GM19239 (cell line): ENCODE data around the gene HIP1.
"Not testable (repeated sequence)": the region's sequence is repeated elsewhere in the genome, so short reads cannot be mapped to it uniquely, and the experiment has no call there.

Experiments
- DNase-seq: peaks from one replicate; pipeline ENCODE4 v3.0.0; 2011; ENCODE audit warnings: low spot score; ENCODE audit not compliant: insufficient read length
- FAIRE-seq: peaks from 2 replicates; lab custom pipeline; 2011; peaks lifted over from hg19 to GRCh38; lab: Jason Lieb, UNC

HIP1 gene

DNA sequence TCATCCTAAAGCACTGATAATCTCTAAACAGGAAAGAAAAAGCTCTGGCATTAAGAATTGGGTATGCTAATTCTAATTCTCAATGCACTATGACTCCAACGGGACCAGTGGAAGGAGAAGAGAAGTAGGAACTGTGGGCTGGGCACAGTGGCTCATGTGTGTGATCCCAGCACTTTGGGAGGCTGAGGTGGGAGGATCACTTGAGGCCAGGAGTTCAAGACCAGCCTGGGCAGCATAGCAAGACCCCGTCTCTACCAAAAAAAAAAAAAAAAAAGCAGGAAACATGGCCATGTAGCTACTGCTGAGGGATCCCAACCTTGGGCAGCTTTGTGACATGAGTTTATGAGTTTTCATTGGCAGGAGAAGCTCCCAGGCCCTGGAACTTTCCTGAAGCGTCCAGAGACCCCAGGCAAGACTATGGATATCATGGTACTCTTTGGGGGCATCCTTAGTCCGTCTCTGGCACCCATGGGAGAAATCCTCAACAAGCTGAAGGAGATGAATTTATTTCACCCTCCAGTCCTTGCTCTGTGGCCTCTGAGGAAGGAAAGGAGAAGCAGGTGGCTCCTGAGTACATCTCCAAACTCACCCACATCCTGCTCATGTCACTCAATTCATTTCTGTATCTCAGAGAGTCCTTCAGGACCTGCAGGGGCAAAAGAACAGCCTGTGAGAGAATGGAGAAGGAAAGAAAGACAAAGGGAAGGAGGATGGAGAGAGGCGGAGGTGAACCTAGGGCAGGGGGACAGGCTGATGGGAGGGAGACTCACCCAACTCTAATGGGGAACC is 147.1 kb downstream of the HIP1 start:
- no peak for FAIRE-seq
- no peak for DNase-seq

DNA sequence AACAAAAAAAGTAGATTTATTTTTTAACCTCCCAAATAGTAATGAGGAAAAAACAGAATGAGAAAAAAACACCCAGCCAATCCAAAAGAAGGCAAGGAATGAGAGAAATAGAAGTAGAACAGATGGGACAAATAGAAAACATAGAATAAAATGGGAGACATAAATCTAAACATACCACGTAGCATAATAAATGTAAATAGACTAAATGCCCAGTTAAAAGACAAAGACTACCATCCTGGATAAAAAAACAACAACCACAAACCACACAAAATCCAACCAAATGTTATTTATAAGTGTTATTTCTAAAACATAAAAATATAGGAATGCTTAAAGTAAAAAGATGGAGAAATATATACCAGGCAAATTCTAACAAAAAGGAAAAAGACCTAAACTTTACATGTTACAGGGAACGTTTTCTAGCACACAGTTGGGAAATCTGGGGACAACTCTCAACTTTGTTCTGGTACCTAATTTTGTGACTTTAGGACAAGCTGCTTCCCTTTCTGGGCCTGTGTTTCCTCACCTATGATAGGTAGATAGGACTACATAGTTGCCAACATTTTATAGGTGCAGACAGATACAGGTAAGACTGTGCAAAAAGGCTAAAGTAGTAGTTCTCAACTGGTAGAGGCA is 148.3 kb downstream of the HIP1 start:
- DNase-seq (no peak), FAIRE-seq (no peak)

DNA sequence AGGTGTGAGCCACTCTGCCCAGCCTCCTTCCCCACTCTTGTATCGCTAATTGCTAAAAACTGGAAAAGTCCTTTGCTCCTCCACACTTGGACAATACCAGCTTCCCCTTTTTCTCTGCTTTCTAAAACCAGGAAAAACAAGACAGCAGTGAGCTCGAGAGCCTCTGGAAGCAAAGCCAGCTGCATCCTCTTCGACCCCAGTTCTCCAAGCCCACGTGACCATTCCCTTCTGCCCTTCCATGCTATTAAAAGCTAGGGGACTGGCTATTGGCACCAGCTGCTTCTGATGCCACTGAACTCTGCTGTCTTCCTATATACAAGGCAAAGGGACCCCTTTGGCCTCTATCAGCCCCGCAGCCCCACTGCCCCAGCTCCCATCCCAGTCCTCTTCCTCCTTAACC is 154.4 kb downstream of the HIP1 start:
- no peak for FAIRE-seq
- DNase-seq, result no peak

DNA sequence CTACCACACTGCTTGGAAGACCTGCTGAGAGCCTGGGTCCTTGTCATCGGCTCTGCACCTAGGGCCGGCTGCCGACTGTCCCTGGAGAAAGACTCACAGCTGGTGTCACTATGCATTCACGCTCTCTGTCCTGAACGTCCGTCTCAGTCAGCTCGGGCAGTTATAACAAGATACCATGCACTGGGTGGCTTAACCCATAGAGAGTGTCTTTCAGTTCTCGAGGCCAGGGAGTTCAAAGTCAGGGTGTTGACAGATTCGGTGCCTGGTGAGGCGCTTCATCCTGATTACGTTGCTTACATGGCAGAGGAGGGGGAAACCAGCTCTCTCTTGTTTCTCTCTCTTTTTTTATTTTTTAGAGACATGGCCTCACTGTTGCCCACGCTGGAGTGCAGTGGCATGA is 155.5 kb downstream of the HIP1 start:
- DNase-seq (no peak), FAIRE-seq (no peak)

DNA sequence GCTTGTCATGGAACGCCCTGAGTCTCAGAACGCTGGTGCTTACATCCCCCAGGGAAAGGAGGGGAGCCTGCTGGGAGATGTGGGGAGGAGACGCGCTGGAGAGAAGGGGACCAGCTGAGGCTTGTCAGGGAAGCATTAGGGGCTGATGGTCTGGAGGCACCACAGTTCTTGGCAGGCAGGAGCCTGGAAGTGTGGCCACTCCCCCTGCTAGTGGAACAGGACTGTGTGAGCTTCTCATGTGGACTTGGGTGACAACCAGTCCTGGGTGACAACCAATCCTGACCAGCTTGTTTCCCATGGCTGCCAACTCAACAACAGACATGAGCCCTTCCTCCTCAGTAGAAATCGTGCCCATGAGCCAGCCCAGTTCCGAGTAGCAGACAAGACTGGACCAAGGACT is 158.8 kb downstream of the HIP1 start:
- FAIRE-seq (no peak), DNase-seq (no peak)

DNA sequence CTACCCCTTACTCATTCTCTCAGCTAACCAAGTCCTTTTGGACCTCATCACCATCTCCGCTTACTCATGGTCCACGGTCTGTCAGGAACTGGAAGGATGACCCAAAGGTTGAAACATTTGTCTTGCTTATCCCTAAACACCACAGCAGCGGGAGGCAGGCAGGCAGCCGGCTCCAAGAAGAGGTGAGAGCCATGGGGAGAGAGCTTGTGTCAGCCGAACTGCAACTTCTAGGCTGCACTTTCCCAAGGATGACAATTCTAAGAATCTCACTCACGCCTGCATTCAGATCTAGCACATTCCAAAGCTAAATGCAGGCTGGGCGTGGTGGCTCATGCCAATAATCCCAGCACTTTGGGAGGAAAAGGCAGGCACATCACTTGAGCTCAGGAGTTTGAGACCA is 160.7 kb downstream of the HIP1 start:
- FAIRE-seq, result no peak
- no peak for DNase-seq

DNA sequence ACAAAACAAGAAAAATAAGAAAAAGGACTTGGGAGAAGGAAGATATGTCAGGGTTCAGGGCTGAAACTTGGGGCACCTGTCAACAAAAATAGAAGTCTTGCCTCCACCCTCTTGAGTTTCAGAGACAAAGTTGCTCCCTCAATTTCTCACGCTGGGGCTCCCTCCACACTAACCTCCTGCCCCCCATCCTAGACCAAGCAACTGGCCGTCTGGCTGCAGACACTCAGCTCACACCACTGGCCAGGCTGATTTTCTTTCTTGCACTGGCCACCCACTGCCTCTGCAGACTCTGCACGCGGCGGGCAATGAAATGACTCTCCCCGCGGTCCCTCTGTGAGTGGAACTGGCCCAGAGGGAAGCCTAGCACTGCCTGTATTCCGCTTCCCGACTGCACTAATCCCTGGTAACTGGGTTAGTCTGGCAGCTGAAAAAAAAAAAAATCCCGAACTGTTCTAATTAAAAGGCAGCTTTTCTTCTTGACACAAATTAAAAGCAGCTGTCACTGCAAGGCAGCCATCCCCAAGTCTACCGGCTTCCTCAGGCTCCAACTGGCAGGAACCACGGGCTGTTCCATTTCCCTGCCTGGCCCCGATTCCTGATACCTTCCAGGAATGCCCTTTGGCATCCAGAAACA is 163.1 kb downstream of the HIP1 start:
- FAIRE-seq (no peak), DNase-seq (no peak)

DNA sequence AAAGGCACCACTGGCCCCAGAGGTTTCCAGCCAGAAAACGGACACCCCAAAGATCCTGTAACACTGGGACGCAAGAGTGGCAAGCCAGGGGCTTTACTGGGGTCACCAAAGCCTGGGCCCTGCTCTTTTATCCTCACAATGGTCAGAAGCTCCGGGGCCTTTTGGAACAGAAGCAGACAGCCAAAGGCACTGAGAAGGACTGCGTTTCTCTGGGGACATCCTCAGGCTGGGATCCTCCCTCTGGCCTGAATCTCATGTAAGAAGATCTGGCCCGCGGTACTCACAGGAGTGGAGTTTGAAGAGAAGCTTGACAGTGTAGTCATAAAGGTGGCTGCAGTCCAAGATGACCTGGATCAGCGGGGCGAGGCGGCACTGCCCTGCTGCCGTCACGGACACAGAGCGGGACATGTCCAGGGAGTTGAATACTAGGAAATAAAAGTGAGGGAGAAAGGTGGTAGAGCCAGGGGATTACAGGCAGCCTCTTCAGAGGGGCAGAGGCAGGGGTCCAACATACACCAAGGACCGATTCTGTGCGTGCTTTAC is 165.2 kb downstream of the HIP1 start:
- DNase-seq, result no peak
- FAIRE-seq, result no peak

DNA sequence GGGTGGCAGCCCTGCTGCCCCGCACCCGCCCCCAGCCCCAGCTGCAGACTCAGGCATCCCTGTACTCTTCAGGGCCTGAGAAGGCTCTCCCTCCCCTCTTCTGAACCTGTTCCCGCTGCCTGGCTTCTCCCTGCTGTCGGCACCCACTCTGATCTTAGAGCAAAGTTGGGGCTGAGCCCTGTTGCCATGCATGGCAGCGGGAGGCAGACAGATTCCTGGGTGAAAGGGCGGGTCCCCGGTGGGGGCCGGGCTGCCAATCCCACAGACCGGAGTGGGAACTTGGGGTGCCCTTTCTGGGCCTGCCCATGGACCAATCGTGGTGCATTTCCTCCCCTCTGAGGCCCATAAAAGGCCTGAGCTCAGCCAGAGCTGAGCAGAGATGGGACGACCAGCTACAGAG is 165.9 kb downstream of the HIP1 start:
- no peak for FAIRE-seq
- DNase-seq, result no peak

DNA sequence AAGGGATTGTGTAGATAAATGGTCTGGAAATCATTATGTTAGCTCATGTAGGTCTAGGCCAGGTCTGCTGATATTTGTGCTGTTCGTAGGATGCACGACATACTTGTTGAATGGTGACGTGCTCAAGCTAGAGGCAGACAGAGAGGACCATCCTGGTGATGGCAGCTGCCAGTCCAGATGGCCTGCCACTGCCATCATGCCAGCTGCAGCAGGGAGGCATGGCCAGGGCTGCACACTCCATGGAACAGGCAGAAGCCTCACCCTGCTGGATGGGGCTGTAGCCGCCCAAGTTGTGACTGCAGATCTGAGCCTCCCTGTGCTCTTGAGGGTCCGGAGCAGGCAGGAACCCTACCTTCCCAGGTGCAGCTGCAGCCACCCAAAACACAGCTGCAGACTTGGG is 166.3 kb downstream of the HIP1 start:
- FAIRE-seq, result no peak

DNA sequence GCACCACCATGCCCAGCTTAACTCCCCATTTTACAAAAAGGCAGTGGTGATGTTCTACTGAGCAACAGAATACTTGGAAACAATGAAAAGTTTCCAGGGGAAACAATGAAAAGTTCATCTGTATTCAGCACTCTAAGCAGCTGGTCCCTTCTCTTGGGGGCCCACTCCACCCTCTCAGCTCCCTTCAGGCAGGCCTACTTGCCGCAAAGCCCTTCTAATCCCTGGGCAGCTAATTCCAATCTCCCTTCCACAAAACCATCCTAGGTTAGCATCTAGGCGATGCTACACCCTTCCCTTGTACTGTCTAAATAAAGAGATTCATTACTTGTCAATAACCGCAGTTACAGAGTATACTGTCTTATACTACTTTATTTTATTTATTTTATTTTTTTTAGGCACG is 167.5 kb downstream of the HIP1 start:
- FAIRE-seq (no peak), DNase-seq (no peak)

More for the DNA sequence above, 166.3 kb downstream of the HIP1 start:
- no peak for DNase-seq

DNA sequence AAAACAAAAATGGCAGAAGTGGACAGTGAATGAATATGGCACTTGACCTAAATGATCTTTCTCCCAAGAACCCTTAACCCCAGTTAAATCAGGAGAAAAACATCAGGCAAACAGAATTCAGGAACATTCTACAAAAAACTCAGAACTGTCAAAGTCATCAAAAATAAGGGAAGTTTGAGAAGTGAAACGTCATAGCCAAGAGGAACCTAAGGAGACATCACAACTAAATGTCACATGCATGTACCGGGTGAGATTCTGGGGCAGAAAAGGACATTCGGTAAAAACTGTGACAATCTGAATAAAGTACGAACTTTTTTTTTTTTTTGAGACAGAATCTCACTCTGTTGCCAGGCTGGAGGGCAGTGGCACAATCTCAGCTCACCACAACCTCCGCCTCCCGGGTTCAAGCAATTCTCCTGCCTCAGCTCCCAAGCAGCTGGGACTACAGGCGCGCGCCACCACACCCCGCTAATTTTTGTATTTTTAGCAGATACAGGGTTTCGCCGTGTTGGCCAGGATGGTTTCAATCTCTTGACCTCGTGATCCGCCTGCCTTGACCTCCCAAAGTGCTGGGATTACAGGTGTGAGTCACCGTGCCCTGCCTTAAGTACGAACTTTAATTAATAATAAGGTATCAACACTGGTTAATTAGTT is 169.0 kb downstream of the HIP1 start:
- not testable (repeated sequence) for FAIRE-seq, DNase-seq

DNA sequence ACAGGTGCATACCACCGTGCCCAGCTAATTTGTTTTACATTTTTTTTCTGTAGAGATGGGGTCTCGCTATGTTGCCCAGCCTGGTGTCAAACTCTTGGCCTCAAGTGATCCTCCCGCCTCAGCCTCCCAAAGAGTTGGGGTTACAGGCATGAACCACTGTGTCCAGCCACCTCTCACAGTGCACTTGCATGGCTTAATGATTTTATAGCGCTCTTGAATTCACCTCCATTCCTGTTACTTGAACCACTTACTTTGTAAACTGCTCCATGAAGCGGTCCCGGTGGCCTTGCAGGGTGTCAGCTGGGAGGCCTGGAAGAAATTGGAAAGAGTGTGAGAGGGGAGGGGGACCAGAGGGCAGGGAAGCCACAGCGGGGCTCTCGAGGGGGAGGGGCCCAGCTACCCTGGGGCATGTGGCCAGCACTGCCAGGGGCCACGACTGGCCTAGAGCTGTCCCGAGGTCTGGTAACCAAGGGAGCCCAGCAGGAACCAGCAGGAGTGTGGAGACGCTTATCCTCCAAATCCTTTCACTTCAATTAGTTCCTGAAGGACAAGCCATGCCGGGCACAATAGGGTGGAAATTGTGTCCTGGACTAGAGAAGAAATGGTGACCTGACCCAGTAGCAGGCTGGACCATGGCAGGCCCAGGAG is 170.7 kb downstream of the HIP1 start:
- FAIRE-seq, result no peak
- no peak for DNase-seq

DNA sequence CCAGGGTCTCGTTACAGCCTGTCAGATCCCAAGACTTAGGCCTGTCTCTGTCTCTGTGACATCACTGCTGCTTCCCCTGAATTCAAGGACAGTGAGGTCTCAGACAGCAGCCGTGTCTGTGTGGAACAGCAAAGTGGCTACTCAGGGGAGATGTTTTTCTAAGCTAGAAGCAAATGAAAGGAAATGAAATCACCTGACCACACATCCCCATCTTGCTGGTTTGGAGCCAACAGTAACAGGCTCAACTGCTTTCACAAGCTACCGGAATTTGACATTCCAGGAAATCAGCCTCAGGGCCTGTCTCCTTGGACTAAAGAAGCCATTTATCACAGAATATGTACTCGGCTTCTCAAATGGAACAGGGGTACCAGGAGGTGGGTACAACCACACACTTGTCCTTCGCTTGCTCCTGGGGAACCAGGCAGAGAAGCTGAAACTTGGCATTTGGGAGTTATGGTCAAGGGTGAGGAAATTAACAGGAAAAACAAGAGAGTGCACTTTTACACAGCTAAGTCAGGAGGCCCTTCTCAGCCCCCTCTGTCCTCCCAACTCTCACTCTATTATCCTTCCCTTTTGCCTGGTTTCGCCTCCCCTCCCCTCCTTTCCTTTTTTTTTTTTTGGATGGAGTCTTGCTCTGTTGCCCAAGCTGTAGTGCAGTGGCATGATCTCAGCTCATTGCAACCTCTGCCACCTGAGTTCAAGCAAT is 173.5 kb downstream of the HIP1 start:
- no peak for FAIRE-seq
- DNase-seq, result no peak

DNA sequence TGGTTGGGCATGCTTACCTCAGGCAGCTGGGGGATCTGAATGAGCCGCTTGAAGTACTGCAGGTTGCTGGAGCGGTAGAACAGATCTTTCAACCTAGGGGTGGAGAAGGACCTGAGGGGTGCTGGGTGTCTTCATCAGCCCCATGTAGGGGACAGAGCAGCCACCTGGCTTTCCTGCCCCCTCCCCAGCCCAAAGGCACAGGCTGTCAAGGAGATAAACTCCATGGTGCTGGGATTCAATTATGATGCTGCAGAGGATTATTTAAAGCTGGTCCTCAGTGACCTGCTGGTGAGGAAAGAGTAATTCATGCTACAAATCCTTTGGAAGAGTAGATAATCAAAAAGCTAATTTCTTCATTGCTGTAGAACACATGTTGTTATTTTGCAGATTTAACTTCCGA is 175.6 kb downstream of the HIP1 start:
- DNase-seq, result no peak
- no peak for FAIRE-seq

DNA sequence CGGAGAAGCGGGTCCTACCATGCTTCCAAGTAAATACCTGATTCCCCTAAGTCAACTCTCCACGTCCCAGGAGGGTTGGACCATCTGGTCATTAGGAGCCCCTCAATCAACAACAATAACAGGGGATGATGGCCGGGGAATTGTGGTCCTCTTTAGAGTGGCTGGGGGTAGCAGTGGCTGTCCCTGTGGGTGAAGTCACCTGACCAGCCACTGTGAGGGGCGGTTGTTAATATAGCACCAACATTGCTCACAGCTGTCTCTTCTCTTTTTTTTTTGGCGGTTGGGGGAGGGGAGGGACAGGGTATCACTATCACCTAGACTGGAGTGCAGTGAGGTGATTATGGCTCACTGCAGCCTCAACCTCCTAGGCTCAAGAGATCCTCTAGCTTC is 178.8 kb downstream of the HIP1 start:
- no peak for FAIRE-seq
- no peak for DNase-seq

DNA sequence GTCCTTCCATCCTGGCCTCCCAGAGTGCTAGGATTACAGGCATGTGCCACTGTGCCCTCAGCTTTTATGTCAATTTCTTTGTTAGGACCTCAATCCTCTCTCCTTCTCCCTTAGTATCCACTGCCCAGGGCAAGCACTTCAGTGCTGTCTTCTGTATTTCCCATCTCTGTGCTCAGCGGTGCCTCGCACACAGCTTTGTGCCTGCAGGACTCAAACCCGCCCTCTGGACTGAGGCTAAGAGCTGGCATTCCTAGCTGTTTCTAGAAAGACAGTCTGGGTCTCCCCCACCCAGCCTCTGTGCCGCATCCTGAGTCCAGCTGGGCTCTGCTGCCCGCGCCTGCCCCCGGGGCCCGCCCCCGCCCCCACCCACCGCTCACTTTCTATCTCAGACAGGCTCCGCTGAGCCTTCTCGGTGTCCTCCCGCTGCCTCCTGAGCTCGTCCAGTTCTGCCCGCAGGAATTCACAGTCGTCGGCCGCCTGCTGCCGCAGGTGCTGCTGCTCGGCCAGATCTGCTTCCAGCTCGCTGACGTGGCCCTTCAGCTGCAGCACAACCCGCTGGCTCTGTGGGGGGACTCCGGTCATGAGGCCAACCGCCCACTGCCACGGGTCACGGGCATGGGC is 179.3 kb downstream of the HIP1 start:
- DNase-seq (no peak), FAIRE-seq (no peak)

DNA sequence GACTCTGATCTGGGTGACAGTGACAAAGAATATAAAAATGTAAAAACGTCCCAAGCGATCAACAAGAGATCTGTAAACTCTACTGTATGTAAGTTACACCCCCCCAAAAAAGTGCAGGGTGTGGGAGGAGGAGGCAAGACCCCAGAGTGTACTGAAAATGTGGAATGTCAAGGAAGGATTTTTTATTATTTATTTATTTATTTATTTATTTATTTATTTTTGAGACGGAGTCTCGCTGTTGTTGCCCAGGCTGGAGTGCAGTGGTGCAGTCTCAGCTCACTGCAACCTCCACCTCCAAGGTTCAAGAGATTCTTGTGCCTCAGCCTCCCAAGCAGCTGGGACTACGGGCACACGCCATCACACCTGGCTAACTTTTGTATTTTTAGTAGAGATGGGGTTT is 181.9 kb downstream of the HIP1 start:
- DNase-seq, FAIRE-seq: not testable (repeated sequence)

DNA sequence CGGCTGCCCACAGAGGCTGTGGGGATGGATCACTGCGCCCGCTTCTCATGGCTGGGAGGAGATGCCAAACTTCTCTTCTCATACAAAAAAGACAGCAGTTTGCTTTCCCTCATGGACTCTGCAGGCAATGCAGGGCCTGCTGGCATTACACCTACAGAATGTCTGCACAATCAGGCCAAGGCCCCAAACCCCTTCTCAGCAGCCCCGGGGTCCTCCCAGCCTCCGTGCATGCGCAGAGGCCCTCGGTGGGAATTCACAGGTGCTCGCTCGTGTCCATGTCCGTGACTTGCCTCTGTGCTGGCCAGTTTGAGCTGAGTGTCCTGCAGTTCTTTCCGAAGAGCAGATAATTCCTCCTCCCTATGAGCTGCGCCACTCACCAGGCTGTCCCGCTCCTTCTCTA is 183.0 kb downstream of the HIP1 start:
- no peak for DNase-seq
- FAIRE-seq, result no peak
